HEK293 (cell line): Measurements from ENCODE around the gene ARPC1B.

ENCODE experiments used
- MEIS1 ChIP-seq: sonication (generic); formaldehyde crosslinking; IDR thresholded peaks from 2 replicates; pipeline ENCODE4 v1.8.1; 2022; ENCODE audit warnings: missing genetic modification reagents, mild to moderate bottlenecking, borderline replicate concordance
- ZNF132 ChIP-seq: fragments of 450-650 bp; formaldehyde crosslinking; IDR thresholded peaks from 2 replicates; pipeline ENCODE4 v1.5.1; 2017; ENCODE audit warnings: missing biosample characterization, missing genetic modification characterization, borderline replicate concordance
- ZNF140 ChIP-seq: fragments of 450-650 bp; formaldehyde crosslinking; IDR thresholded peaks from 2 replicates; pipeline ENCODE4 v1.5.1; 2016; ENCODE audit warnings: missing biosample characterization, missing genetic modification characterization
- ZNF157 ChIP-seq: fragments of 450-650 bp; formaldehyde crosslinking; IDR thresholded peaks from 2 replicates; pipeline ENCODE4 v1.5.1; 2016; ENCODE audit warnings: missing biosample characterization, missing genetic modification characterization
- ZNF239 ChIP-seq: fragments of 450-650 bp; formaldehyde crosslinking; IDR thresholded peaks from 2 replicates; pipeline ENCODE4 v1.5.1; 2016; ENCODE audit warnings: missing biosample characterization, missing genetic modification characterization
- ZNF24 ChIP-seq: fragments of 450-650 bp; formaldehyde crosslinking; IDR thresholded peaks from 2 replicates; pipeline ENCODE4 v1.5.1; 2016; ENCODE audit warnings: missing biosample characterization, missing genetic modification characterization
- ZNF350 ChIP-seq: fragments of 450-650 bp; formaldehyde crosslinking; IDR thresholded peaks from 2 replicates; pipeline ENCODE4 v1.5.0; 2017; ENCODE audit warnings: missing biosample characterization, mild to moderate bottlenecking, missing genetic modification characterization
- ZNF423 ChIP-seq: fragments of 450-650 bp; formaldehyde crosslinking; IDR thresholded peaks from 2 replicates; pipeline ENCODE4 v1.5.1; 2016; ENCODE audit warnings: missing biosample characterization, missing genetic modification characterization
- ZNF677 ChIP-seq: fragments of 450-650 bp; IDR thresholded peaks from 2 replicates; pipeline ENCODE4 v1.5.0; 2018; ENCODE audit warnings: missing biosample characterization, mild to moderate bottlenecking, missing genetic modification characterization, moderate library complexity
- TF ChIP-seq, protein P1 (sequence below): fragments of 450-650 bp; formaldehyde crosslinking; IDR thresholded peaks from 2 replicates; pipeline ENCODE4 v1.5.1; 2016; ENCODE audit warnings: missing biosample characterization, missing genetic modification characterization
- TF ChIP-seq, protein P2 (sequence below): fragments of 450-650 bp; formaldehyde crosslinking; IDR thresholded peaks from 2 replicates; pipeline ENCODE4 v1.5.1; 2016; ENCODE audit warnings: missing biosample characterization, missing genetic modification characterization
- TF ChIP-seq, protein P3 (sequence below): fragments of 450-650 bp; formaldehyde crosslinking; IDR thresholded peaks from 2 replicates; pipeline ENCODE4 v1.5.1; 2016; ENCODE audit warnings: missing biosample characterization, missing genetic modification characterization
- TF ChIP-seq, protein P4 (sequence below): fragments of 450-650 bp; formaldehyde crosslinking; IDR thresholded peaks from 2 replicates; pipeline ENCODE4 v1.5.1; 2016; ENCODE audit warnings: missing biosample characterization, missing genetic modification characterization
- TF ChIP-seq, protein P5 (sequence below): fragments of 450-650 bp; formaldehyde crosslinking; IDR thresholded peaks from 2 replicates; pipeline ENCODE4 v1.5.1; 2016; ENCODE audit warnings: missing biosample characterization, missing genetic modification characterization, borderline replicate concordance

DNA sequence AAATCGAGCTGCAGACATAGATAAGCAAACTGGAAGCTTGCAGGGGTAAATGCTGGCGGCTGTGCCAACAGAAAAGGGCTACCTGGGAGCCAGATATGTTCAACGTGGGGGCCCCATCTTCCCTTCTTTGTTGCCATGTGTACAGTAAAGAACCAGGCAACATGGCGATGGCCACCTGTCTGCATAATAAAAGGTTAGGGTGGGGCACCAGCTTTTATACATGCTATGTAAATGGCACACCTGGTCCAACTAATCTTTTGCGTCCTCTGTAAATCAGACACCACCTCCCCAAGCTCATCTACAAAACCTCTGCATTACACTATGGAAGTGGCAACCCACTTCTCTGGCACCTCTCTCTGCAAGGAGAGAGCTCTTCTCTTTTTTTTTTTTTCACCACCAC, 48.1 kb downstream of the ARPC1B start:
- TF ChIP-seq, protein P1, sequence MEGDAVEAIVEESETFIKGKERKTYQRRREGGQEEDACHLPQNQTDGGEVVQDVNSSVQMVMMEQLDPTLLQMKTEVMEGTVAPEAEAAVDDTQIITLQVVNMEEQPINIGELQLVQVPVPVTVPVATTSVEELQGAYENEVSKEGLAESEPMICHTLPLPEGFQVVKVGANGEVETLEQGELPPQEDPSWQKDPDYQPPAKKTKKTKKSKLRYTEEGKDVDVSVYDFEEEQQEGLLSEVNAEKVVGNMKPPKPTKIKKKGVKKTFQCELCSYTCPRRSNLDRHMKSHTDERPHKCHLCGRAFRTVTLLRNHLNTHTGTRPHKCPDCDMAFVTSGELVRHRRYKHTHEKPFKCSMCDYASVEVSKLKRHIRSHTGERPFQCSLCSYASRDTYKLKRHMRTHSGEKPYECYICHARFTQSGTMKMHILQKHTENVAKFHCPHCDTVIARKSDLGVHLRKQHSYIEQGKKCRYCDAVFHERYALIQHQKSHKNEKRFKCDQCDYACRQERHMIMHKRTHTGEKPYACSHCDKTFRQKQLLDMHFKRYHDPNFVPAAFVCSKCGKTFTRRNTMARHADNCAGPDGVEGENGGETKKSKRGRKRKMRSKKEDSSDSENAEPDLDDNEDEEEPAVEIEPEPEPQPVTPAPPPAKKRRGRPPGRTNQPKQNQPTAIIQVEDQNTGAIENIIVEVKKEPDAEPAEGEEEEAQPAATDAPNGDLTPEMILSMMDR (tag by site-specific recombination) = no peak
- TF ChIP-seq ZNF24 (tag by site-specific recombination) (no peak), ZNF140 (tag by site-specific recombination) (no peak), MEIS1 (CRISPR knock-in tag) (no peak), ZNF239 (tag by site-specific recombination) (no peak), ZNF423 (tag by site-specific recombination) (no peak), ZNF132 (tag by site-specific recombination) (no peak), ZNF350 (tag by site-specific recombination) (no peak), ZNF157 (no peak), ZNF677 (tag by site-specific recombination) (no peak)
- TF ChIP-seq, protein P2, sequence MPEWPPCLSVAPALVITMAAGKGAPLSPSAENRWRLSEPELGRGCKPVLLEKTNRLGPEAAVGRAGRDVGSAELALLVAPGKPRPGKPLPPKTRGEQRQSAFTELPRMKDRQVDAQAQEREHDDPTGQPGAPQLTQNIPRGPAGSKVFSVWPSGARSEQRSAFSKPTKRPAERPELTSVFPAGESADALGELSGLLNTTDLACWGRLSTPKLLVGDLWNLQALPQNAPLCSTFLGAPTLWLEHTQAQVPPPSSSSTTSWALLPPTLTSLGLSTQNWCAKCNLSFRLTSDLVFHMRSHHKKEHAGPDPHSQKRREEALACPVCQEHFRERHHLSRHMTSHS (tag by site-specific recombination) = no peak
- TF ChIP-seq, protein P3, sequence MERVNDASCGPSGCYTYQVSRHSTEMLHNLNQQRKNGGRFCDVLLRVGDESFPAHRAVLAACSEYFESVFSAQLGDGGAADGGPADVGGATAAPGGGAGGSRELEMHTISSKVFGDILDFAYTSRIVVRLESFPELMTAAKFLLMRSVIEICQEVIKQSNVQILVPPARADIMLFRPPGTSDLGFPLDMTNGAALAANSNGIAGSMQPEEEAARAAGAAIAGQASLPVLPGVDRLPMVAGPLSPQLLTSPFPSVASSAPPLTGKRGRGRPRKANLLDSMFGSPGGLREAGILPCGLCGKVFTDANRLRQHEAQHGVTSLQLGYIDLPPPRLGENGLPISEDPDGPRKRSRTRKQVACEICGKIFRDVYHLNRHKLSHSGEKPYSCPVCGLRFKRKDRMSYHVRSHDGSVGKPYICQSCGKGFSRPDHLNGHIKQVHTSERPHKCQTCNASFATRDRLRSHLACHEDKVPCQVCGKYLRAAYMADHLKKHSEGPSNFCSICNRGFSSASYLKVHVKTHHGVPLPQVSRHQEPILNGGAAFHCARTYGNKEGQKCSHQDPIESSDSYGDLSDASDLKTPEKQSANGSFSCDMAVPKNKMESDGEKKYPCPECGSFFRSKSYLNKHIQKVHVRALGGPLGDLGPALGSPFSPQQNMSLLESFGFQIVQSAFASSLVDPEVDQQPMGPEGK (tag by site-specific recombination) = no peak
- TF ChIP-seq, protein P4, sequence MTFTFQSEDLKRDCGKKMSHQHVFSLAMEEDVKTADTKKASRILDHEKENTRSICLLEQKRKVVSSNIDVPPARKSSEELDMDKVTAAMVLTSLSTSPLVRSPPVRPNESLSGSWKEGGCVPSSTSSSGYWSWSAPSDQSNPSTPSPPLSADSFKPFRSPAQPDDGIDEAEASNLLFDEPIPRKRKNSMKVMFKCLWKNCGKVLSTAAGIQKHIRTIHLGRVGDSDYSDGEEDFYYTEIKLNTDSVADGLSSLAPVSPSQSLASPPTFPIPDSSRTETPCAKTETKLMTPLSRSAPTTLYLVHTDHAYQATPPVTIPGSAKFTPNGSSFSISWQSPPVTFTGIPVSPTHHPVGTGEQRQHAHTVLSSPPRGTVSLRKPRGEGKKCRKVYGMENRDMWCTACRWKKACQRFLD (tag by site-specific recombination) = no peak
- TF ChIP-seq, protein P5, sequence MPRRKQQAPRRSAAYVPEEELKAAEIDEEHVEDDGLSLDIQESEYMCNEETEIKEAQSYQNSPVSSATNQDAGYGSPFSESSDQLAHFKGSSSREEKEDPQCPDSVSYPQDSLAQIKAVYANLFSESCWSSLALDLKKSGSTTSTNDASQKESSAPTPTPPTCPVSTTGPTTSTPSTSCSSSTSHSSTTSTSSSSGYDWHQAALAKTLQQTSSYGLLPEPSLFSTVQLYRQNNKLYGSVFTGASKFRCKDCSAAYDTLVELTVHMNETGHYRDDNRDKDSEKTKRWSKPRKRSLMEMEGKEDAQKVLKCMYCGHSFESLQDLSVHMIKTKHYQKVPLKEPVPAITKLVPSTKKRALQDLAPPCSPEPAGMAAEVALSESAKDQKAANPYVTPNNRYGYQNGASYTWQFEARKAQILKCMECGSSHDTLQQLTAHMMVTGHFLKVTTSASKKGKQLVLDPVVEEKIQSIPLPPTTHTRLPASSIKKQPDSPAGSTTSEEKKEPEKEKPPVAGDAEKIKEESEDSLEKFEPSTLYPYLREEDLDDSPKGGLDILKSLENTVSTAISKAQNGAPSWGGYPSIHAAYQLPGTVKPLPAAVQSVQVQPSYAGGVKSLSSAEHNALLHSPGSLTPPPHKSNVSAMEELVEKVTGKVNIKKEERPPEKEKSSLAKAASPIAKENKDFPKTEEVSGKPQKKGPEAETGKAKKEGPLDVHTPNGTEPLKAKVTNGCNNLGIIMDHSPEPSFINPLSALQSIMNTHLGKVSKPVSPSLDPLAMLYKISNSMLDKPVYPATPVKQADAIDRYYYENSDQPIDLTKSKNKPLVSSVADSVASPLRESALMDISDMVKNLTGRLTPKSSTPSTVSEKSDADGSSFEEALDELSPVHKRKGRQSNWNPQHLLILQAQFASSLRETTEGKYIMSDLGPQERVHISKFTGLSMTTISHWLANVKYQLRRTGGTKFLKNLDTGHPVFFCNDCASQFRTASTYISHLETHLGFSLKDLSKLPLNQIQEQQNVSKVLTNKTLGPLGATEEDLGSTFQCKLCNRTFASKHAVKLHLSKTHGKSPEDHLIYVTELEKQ (tag by site-specific recombination) = no peak
